ENCODE measurements around the gene HPS4.

The HPS4 gene

GRCh38 chr22:26417406-26417805 is 66.2 kb downstream of the HPS4 start:
- no CpG with 5 or more reads among the region's 3 CpGs for WGBS (ENCODE audit: extremely low coverage, insufficient coverage, low lambda C conversion rate)
- Histone ChIP-seq H3K18ac (ENCODE audit: low read length) (peak overlapping the region; percentile 34), H3K36me3 (ENCODE audit: control insufficient read depth, insufficient read depth, low read length) (no peaks in the 10 kb centered on the region), H4K8ac (ENCODE audit: low read depth, low read length) (no peak overlapping the region), H2BK15ac (replicated peaks; ENCODE audit: low read depth) (no peak overlapping the region), H2BK120ac (ENCODE audit: low read depth, low read length) (no peak overlapping the region), H3K4me3 (ENCODE audit: low read length) (no peak overlapping the region), H3K4me2 (ENCODE audit: low read length) (no peak overlapping the region), H3K79me2 (ENCODE audit: control insufficient read depth, insufficient read depth, low read length) (no peaks in the 10 kb centered on the region), H3K9ac (ENCODE audit: low read length) (no peak overlapping the region), H3K23ac (ENCODE audit: low read length) (no peak overlapping the region), H2AK5ac (ENCODE audit: low read length) (no peak overlapping the region), H3K79me1 (ENCODE audit: low read length) (no peaks in the 10 kb centered on the region), H3K4ac (ENCODE audit: low read depth, low read length) (no peak overlapping the region), H4K5ac (ENCODE audit: low read length) (no peak overlapping the region), H3K27me3 (ENCODE audit: insufficient read depth, low read length, poor library complexity) (no peaks in the 10 kb centered on the region), H2BK5ac (ENCODE audit: low read length) (no peak overlapping the region), H3K4me1 (ENCODE audit: control insufficient read depth, low read depth, low read length) (no peaks in the 10 kb centered on the region), H3K56ac (ENCODE audit: low read length) (no peak overlapping the region), H3K27ac (ENCODE audit: low read depth, low read length) (no peak overlapping the region)
- peak; percentile 56 for DNase-seq

- WGBS (ENCODE audit: extremely low coverage, insufficient coverage, low lambda C conversion rate), result no CpG with 5 or more reads among the region's 9 CpGs
- H3K4ac ChIP-seq (ENCODE audit: low read depth, low read length), result no peak overlapping the region
These were observed 66.8 kb downstream of the HPS4 start for GRCh38 chr22:26416670-26417276.

GRCh38 chr22:26416256-26416655 is 67.3 kb downstream of the HPS4 start:
- WGBS (ENCODE audit: extremely low coverage, insufficient coverage, low lambda C conversion rate), result no CpG with 5 or more reads among the region's 4 CpGs
- Histone ChIP-seq H3K9ac (ENCODE audit: low read length) (no peak overlapping the region), H3K27me3 (ENCODE audit: insufficient read depth, low read length, poor library complexity) (no peaks in the 10 kb centered on the region), H3K4me2 (ENCODE audit: low read length) (no peak overlapping the region), H3K36me3 (ENCODE audit: control insufficient read depth, insufficient read depth, low read length) (no peaks in the 10 kb centered on the region), H2BK120ac (ENCODE audit: low read depth, low read length) (no peak overlapping the region), H2AK5ac (ENCODE audit: low read length) (no peak overlapping the region), H3K79me1 (ENCODE audit: low read length) (no peaks in the 10 kb centered on the region), H3K56ac (ENCODE audit: low read length) (no peak overlapping the region), H4K5ac (ENCODE audit: low read length) (no peak overlapping the region), H3K4me1 (ENCODE audit: control insufficient read depth, low read depth, low read length) (no peaks in the 10 kb centered on the region), H2BK15ac (replicated peaks; ENCODE audit: low read depth) (no peak overlapping the region), H3K79me2 (ENCODE audit: control insufficient read depth, insufficient read depth, low read length) (no peaks in the 10 kb centered on the region), H3K4ac (ENCODE audit: low read depth, low read length) (no peak overlapping the region), H3K23ac (ENCODE audit: low read length) (no peak overlapping the region), H4K8ac (ENCODE audit: low read depth, low read length) (no peak overlapping the region), H3K18ac (ENCODE audit: low read length) (no peak overlapping the region), H3K4me3 (ENCODE audit: low read length) (no peak overlapping the region), H3K27ac (ENCODE audit: low read depth, low read length) (no peak overlapping the region), H2BK5ac (ENCODE audit: low read length) (no peak overlapping the region)
- no peak for DNase-seq

More at GRCh38 chr22:26416670-26417276, 66.8 kb downstream of the HPS4 start:
- Histone ChIP-seq H2AK5ac (ENCODE audit: low read length) (no peak overlapping the region), H4K8ac (ENCODE audit: low read depth, low read length) (no peak overlapping the region), H2BK120ac (ENCODE audit: low read depth, low read length) (no peak overlapping the region), H3K27me3 (ENCODE audit: insufficient read depth, low read length, poor library complexity) (no peaks in the 10 kb centered on the region), H3K36me3 (ENCODE audit: control insufficient read depth, insufficient read depth, low read length) (no peaks in the 10 kb centered on the region), H2BK5ac (ENCODE audit: low read length) (no peak overlapping the region), H3K56ac (ENCODE audit: low read length) (no peak overlapping the region), H3K4me1 (ENCODE audit: control insufficient read depth, low read depth, low read length) (no peaks in the 10 kb centered on the region), H3K4me3 (ENCODE audit: low read length) (no peak overlapping the region), H4K5ac (ENCODE audit: low read length) (no peak overlapping the region), H3K4me2 (ENCODE audit: low read length) (no peak overlapping the region), H3K79me2 (ENCODE audit: control insufficient read depth, insufficient read depth, low read length) (no peaks in the 10 kb centered on the region), H3K23ac (ENCODE audit: low read length) (no peak overlapping the region), H3K27ac (ENCODE audit: low read depth, low read length) (no peak overlapping the region), H3K79me1 (ENCODE audit: low read length) (no peaks in the 10 kb centered on the region), H3K9ac (ENCODE audit: low read length) (no peak overlapping the region), H3K18ac (ENCODE audit: low read length) (no peak overlapping the region), H2BK15ac (replicated peaks; ENCODE audit: low read depth) (no peak overlapping the region)
- DNase-seq, result peak; percentile 95

GRCh38 chr22:26414347-26414746 is 69.2 kb downstream of the HPS4 start:
- no peak overlapping the region for H3K4me3 ChIP-seq (ENCODE audit: low read length)
- H2BK120ac ChIP-seq (ENCODE audit: low read depth, low read length), result no peak overlapping the region
- H4K8ac ChIP-seq (ENCODE audit: low read depth, low read length), result no peak overlapping the region

GRCh38 chr22:26410386-26410785 is 73.2 kb downstream of the HPS4 start:
- Histone ChIP-seq H2AK5ac (ENCODE audit: low read length) (no peak overlapping the region), H3K4ac (ENCODE audit: low read depth, low read length) (no peak overlapping the region), H3K9ac (ENCODE audit: low read length) (no peak overlapping the region), H3K23ac (ENCODE audit: low read length) (no peak overlapping the region), H4K5ac (ENCODE audit: low read length) (no peak overlapping the region), H3K36me3 (ENCODE audit: control insufficient read depth, insufficient read depth, low read length) (no peaks in the 10 kb centered on the region), H3K79me1 (ENCODE audit: low read length) (no peaks in the 10 kb centered on the region), H3K27ac (ENCODE audit: low read depth, low read length) (no peak overlapping the region), H3K79me2 (ENCODE audit: control insufficient read depth, insufficient read depth, low read length) (no peaks in the 10 kb centered on the region), H2BK5ac (ENCODE audit: low read length) (no peak overlapping the region), H3K56ac (ENCODE audit: low read length) (no peak overlapping the region), H3K27me3 (ENCODE audit: insufficient read depth, low read length, poor library complexity) (no peaks in the 10 kb centered on the region), H3K4me3 (ENCODE audit: low read length) (no peak overlapping the region), H2BK120ac (ENCODE audit: low read depth, low read length) (no peak overlapping the region), H3K18ac (ENCODE audit: low read length) (no peak overlapping the region), H4K8ac (ENCODE audit: low read depth, low read length) (no peak overlapping the region), H2BK15ac (replicated peaks; ENCODE audit: low read depth) (no peak overlapping the region), H3K4me2 (ENCODE audit: low read length) (no peak overlapping the region), H3K4me1 (ENCODE audit: control insufficient read depth, low read depth, low read length) (peaks cover 2% of the 10 kb centered on the region)
- DNase-seq, result no peak
- no CpG with 5 or more reads among the region's 5 CpGs for WGBS (ENCODE audit: extremely low coverage, insufficient coverage, low lambda C conversion rate)

More at GRCh38 chr22:26414347-26414746, 69.2 kb downstream of the HPS4 start:
- Histone ChIP-seq H3K36me3 (ENCODE audit: control insufficient read depth, insufficient read depth, low read length) (no peaks in the 10 kb centered on the region), H2BK5ac (ENCODE audit: low read length) (no peak overlapping the region), H4K5ac (ENCODE audit: low read length) (no peak overlapping the region), H3K18ac (ENCODE audit: low read length) (no peak overlapping the region), H3K27ac (ENCODE audit: low read depth, low read length) (no peak overlapping the region), H3K79me2 (ENCODE audit: control insufficient read depth, insufficient read depth, low read length) (no peaks in the 10 kb centered on the region), H3K79me1 (ENCODE audit: low read length) (no peaks in the 10 kb centered on the region), H3K56ac (ENCODE audit: low read length) (no peak overlapping the region), H3K4me1 (ENCODE audit: control insufficient read depth, low read depth, low read length) (no peaks in the 10 kb centered on the region), H3K23ac (ENCODE audit: low read length) (no peak overlapping the region), H2BK15ac (replicated peaks; ENCODE audit: low read depth) (no peak overlapping the region), H3K4ac (ENCODE audit: low read depth, low read length) (no peak overlapping the region), H3K9ac (ENCODE audit: low read length) (no peak overlapping the region), H3K4me2 (ENCODE audit: low read length) (no peak overlapping the region), H2AK5ac (ENCODE audit: low read length) (no peak overlapping the region), H3K27me3 (ENCODE audit: insufficient read depth, low read length, poor library complexity) (no peaks in the 10 kb centered on the region)
- no CpG with 5 or more reads among the region's 4 CpGs for WGBS (ENCODE audit: extremely low coverage, insufficient coverage, low lambda C conversion rate)
- no peak for DNase-seq

- H3K36me3 ChIP-seq (ENCODE audit: control insufficient read depth, insufficient read depth, low read length), result no peaks in the 10 kb centered on the region
- no peak overlapping the region for H3K9ac ChIP-seq (ENCODE audit: low read length)
- H2BK5ac ChIP-seq (ENCODE audit: low read length), result no peak overlapping the region
- no peak overlapping the region for H3K4me3 ChIP-seq (ENCODE audit: low read length)
- no peak overlapping the region for H3K4me2 ChIP-seq (ENCODE audit: low read length)
- H3K23ac ChIP-seq (ENCODE audit: low read length), result no peak overlapping the region
- H3K27ac ChIP-seq (ENCODE audit: low read depth, low read length), result no peak overlapping the region
- H2BK15ac ChIP-seq (replicated peaks; ENCODE audit: low read depth), result no peak overlapping the region
- no peak overlapping the region for H3K18ac ChIP-seq (ENCODE audit: low read length)
- H3K4ac ChIP-seq (ENCODE audit: low read depth, low read length), result no peak overlapping the region
- no CpG with 5 or more reads among the region's 5 CpGs for WGBS (ENCODE audit: extremely low coverage, insufficient coverage, low lambda C conversion rate)
- no peak overlapping the region for H3K56ac ChIP-seq (ENCODE audit: low read length)
- H3K79me2 ChIP-seq (ENCODE audit: control insufficient read depth, insufficient read depth, low read length), result no peaks in the 10 kb centered on the region
- no peak for DNase-seq
- no peaks in the 10 kb centered on the region for H3K27me3 ChIP-seq (ENCODE audit: insufficient read depth, low read length, poor library complexity)
- H4K5ac ChIP-seq (ENCODE audit: low read length), result no peak overlapping the region
- H4K8ac ChIP-seq (ENCODE audit: low read depth, low read length), result no peak overlapping the region
- no peak overlapping the region for H2AK5ac ChIP-seq (ENCODE audit: low read length)
- peaks cover 4% of the 10 kb centered on the region for H3K4me1 ChIP-seq (ENCODE audit: control insufficient read depth, low read depth, low read length)
- H3K79me1 ChIP-seq (ENCODE audit: low read length), result no peaks in the 10 kb centered on the region
- no peak overlapping the region for H2BK120ac ChIP-seq (ENCODE audit: low read depth, low read length)
These were observed 73.8 kb downstream of the HPS4 start for GRCh38 chr22:26409719-26410335.
